HepG2 (cell line): ENCODE measurements around the gene FOXE3. TPM values are rescaled to one million over a fixed set of nuclear protein-coding genes. Genes with fewer than 3 reads are reported as not detected.

ENCODE experiments used
- ARHGAP35 ChIP-seq: sonication (generic); formaldehyde crosslinking; IDR thresholded peaks from 2 replicates; pipeline ENCODE4 v1.9.0; 2022; ENCODE audit warnings: mild to moderate bottlenecking, inconsistent platforms, moderate library complexity, missing genetic modification reagents, borderline replicate concordance
- ATM ChIP-seq: fragments of 450-650 bp; IDR thresholded peaks from 2 replicates; pipeline ENCODE4 v1.7.1; 2017; ENCODE audit warnings: mild to moderate bottlenecking, borderline replicate concordance
- BHLHE40 ChIP-seq: IDR thresholded peaks from 2 replicates; pipeline ENCODE4 v1.6.1; 2011; ENCODE audit warnings: low read length, improper control_type of control experiment
- BRCA1 ChIP-seq: sonication (generic); formaldehyde crosslinking; IDR thresholded peaks from 2 replicates; pipeline ENCODE4 v1.4.0; 2020; ENCODE audit warnings: missing genetic modification reagents
- CC2D1A ChIP-seq: sonication (generic); formaldehyde crosslinking; IDR thresholded peaks from 2 replicates; pipeline ENCODE4 v1.8.1; 2023; ENCODE audit warnings: mild to moderate bottlenecking, missing genetic modification reagents
- CCDC6 ChIP-seq: sonication (generic); formaldehyde crosslinking; IDR thresholded peaks from 2 replicates; pipeline ENCODE4 v1.8.1; 2022; ENCODE audit warnings: mild to moderate bottlenecking, missing genetic modification reagents, moderate library complexity
- CEBPB ChIP-seq: IDR thresholded peaks from 2 replicates; pipeline ENCODE4 v1.6.1; 2011; ENCODE audit warnings: low read depth, low read length, improper control_type of control experiment, borderline replicate concordance
- DPF2 ChIP-seq: sonication (generic); formaldehyde crosslinking; IDR thresholded peaks from 2 replicates; pipeline ENCODE4 v1.4.0; 2020; ENCODE audit warnings: mild to moderate bottlenecking, low read depth, missing genetic modification reagents, borderline replicate concordance
- FOSL2 ChIP-seq: sonication (generic); formaldehyde crosslinking; IDR thresholded peaks from 2 replicates; pipeline ENCODE4 v1.4.0; 2020; ENCODE audit warnings: missing genetic modification reagents
- GMEB1 ChIP-seq: sonication (generic); formaldehyde crosslinking; IDR thresholded peaks from 2 replicates; pipeline ENCODE4 v1.5.1; 2020; ENCODE audit warnings: missing genetic modification reagents, mild to moderate bottlenecking, borderline replicate concordance
- HMG20A ChIP-seq: IDR thresholded peaks from 2 replicates; pipeline ENCODE4 v1.6.1; 2016; ENCODE audit warnings: borderline replicate concordance
- MXD1 ChIP-seq: sonication (generic); formaldehyde crosslinking; IDR thresholded peaks from 2 replicates; pipeline ENCODE4 v1.4.0; 2020; ENCODE audit warnings: mild to moderate bottlenecking, missing genetic modification reagents
- TBL1XR1 ChIP-seq: fragments of 150-350 bp; IDR thresholded peaks from 2 replicates; pipeline ENCODE4 v1.6.1; 2014; ENCODE audit warnings: borderline replicate concordance, low read length; ENCODE audit not compliant: partially characterized antibody
- TIGD3 ChIP-seq: sonication (generic); formaldehyde crosslinking; IDR thresholded peaks from 2 replicates; pipeline ENCODE4 v1.5.1; 2020; ENCODE audit warnings: mild to moderate bottlenecking, missing genetic modification reagents, borderline replicate concordance
- TRIM22 ChIP-seq: fragments of 450-650 bp; IDR thresholded peaks from 2 replicates; pipeline ENCODE4 v1.6.1; 2017
- ZFP91 ChIP-seq: sonication (generic); formaldehyde crosslinking; IDR thresholded peaks from 2 replicates; pipeline ENCODE4 v1.9.0; 2022; ENCODE audit warnings: missing genetic modification reagents, mild to moderate bottlenecking, borderline replicate concordance
- ZNF326 ChIP-seq: sonication (generic); formaldehyde crosslinking; IDR thresholded peaks from 2 replicates; pipeline ENCODE4 v1.4.0; 2020; ENCODE audit warnings: missing genetic modification reagents, borderline replicate concordance
- ZNF337 ChIP-seq: sonication (generic); formaldehyde crosslinking; IDR thresholded peaks from 2 replicates; pipeline ENCODE4 v1.5.1; 2020; ENCODE audit warnings: missing genetic modification reagents, low read depth, mild to moderate bottlenecking, borderline replicate concordance
- ZNF432 ChIP-seq: sonication (generic); formaldehyde crosslinking; IDR thresholded peaks from 2 replicates; pipeline ENCODE4 v1.5.0; 2020; ENCODE audit warnings: missing genetic modification reagents, mild to moderate bottlenecking, borderline replicate concordance
- ZNF768 ChIP-seq: sonication (generic); formaldehyde crosslinking; IDR thresholded peaks from 2 replicates; pipeline ENCODE4 v1.4.0; 2020; ENCODE audit warnings: missing genetic modification reagents
- ZNF780A ChIP-seq: sonication (generic); formaldehyde crosslinking; IDR thresholded peaks from 2 replicates; pipeline ENCODE4 v1.8.0; 2022; ENCODE audit warnings: mild to moderate bottlenecking, missing genetic modification reagents, moderate library complexity
- ZNF790 ChIP-seq: sonication (generic); formaldehyde crosslinking; IDR thresholded peaks from 2 replicates; pipeline ENCODE4 v1.8.0; 2022; ENCODE audit warnings: missing genetic modification reagents, mild to moderate bottlenecking, borderline replicate concordance
- ZNF883 ChIP-seq: sonication (generic); formaldehyde crosslinking; IDR thresholded peaks from 2 replicates; pipeline ENCODE4 v1.5.1; 2020; ENCODE audit warnings: mild to moderate bottlenecking, missing genetic modification reagents; ENCODE audit errors: not compliant biosample characterization
- polyA plus RNA-seq, 8 experiments: library from polyadenylated mRNA; depleted of rRNA in 3 of 8; stranded (reverse) in 7 of 8; unstranded in 1 of 8; fragments of >200 nt; fragmentation: Illumina TruSeq in 4 of 8; extraction: Trizol in 4 of 8; gene quantifications; 2 replicates each; pipeline versions ENCODE4 v1.2.1 to v1.2.3, GENCODE V29; 2011 to 2016; ENCODE audit warnings: low read depth in 4 of 8, missing spikeins in 1 of 8, mixed read lengths in 1 of 8; ENCODE audit not compliant: insufficient read depth in 1 of 8
- total RNA-seq, 5 experiments: library from RNA; depleted of rRNA; stranded (reverse); fragments of >200 nt; fragmentation: Illumina TruSeq; extraction: Trizol; gene quantifications; 2 replicates each; pipeline ENCODE4 v1.2.3, GENCODE V29; 2016; ENCODE audit warnings: low read depth in 1 of 5

The FOXE3 gene
- total and polyA plus RNA-seq, 2 of the 13 experiments (the other 11 are each of a cell fraction or from before 2014, with no cell fraction given): not detected

- TF ChIP-seq TIGD3 (CRISPR knock-in tag) (no peak), CCDC6 (CRISPR knock-in tag) (no peak; the same call in 1 of the 2 replicates), CEBPB (peak; percentile 65; the same call in 1 of the 2 replicates), ARHGAP35 (CRISPR knock-in tag) (no peak), ZNF883 (no peak), HMG20A (CRISPR knock-in tag) (no peak), ZFP91 (CRISPR knock-in tag) (no peak; the same call in 1 of the 2 replicates), GMEB1 (CRISPR knock-in tag) (peak; percentile 35; the same call in 1 of the 2 replicates), TBL1XR1 (no peak), BHLHE40 (no peak), BRCA1 (CRISPR knock-in tag) (no peak), ZNF326 (CRISPR knock-in tag) (no peak), ZNF432 (CRISPR knock-in tag) (no peak), TRIM22 (no peak), CC2D1A (no peak), ZNF337 (CRISPR knock-in tag) (no peak), ZNF768 (CRISPR knock-in tag) (peak; percentile 74; the same call in 1 of the 2 replicates), FOSL2 (CRISPR knock-in tag) (0 out of 2 replicates have a peak, but pooled peaks have one; percentile 12), MXD1 (CRISPR knock-in tag) (0 out of 2 replicates have a peak, but pooled peaks have one; percentile 2), ATM (no peak), DPF2 (no peak), ZNF780A (CRISPR knock-in tag) (no peak; the same call in 1 of the 2 replicates), ZNF790 (CRISPR knock-in tag) (no peak)
Observed at GRCh38 chr1:47436304-47436978, 20.4 kb downstream of the FOXE3 start (continued).
